GM19455 (cell line): ENCODE results near the gene CAPN12.

Source experiments
- ATAC-seq: cut with Tn5 transposase; IDR thresholded peaks from one replicate; pipeline ENCODE4 v1.9.1; 2021; ENCODE audit not compliant: unreplicated experiment

Gene CAPN12

DNA sequence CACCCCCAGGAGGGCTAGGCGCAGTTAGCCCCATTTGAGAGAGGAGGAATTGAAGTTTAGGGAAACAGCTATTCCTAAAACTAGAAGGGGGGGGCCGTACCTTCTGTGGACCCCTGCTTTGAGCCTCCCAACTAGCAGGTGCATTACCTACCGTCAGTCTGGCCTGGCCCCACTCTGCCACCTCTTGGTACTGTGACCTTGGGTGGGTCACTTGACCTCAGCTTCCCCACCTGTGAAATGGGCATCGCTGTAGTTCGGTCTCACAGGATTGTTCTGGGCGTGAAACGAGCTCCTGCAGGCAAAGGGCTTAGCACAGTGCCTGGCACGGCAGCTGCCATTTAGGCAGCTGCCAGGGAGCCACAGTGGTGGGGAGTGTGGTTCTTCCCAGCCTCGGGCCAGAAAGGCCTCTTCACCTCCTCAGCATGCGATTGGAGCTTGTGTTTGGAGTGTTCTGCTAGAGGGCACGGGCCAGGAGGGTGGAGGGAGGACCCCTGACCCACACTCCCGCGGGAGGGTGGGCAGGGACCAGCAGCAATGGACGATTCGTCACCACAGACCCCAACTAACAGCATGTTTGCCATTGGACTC lies 32.0 kb downstream of the CAPN12 start:
- no peak for ATAC-seq

DNA sequence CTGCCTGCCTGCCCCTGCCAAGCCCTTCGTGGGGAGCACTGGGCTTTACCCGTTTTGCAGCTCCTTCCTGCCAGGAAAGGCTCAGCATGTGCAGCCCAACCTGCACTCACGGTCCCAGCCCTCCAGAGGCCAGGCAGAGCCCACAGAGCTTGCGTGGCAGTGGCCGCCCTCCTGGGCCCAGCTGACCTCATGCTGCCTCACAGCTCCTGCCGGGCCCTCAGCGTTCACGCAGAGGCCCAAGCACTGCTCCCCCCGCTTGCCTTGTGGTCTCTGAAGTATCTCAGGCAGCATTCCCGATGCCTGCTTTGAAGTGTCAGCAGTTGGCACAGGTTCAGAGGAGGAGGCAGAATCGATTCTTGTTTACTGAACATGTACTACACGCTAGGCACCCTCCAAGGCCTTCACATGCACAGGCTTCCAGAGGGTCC lies 32.5 kb downstream of the CAPN12 start:
- no peak for ATAC-seq

DNA sequence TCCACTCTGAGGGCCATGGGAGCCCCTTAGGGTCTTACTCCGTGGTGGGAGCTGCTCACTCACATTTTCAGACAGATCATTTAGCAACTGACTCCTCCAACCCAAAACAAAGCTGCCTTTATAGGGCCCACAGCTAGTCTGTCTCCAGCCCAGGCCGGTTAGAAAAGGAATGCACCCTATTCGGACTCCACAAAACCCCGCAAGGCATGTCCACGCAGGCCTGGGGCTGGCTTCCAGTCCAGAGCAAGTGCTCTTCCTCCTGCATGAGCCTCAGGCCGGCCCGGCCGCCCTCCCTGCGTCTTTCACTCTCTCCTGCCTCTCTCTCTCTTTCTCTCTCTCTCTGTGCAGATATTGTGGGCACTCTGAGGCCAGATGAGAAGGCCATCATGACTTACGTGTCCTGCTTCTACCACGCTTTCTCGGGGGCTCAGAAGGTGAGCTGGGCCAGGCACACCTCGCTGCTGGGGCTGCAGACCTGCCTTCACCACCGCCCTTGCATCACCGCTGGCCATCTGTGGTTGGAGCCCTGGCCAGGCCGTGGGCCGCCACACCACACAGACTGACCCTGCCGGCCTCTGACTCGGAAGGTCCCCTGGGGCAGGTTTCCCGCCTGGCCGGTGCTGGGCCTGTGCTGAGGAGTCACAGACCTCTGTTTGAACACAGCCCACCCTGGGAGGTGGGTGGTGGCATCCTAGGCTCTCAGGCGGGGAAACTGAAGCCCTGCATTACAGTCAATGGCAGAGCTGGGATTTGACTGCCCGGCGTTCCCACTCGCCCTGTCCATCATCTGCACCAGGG lies 33.1 kb downstream of the CAPN12 start:
- no peak for ATAC-seq

DNA sequence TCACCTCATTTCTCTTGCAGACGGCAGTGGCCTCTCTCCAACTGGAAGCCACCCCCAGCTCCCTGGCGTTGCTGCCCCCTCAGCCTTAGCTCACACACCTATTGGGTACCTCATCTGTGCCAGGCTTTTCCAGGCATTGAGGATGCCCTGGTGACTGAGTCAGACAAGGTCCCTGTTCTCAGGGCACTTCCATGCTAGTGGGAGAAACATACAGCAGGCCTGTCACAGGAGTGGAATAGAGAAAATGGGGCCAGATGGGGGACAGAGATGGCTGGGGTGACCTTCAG lies 33.9 kb downstream of the CAPN12 start:
- no peak for ATAC-seq

DNA sequence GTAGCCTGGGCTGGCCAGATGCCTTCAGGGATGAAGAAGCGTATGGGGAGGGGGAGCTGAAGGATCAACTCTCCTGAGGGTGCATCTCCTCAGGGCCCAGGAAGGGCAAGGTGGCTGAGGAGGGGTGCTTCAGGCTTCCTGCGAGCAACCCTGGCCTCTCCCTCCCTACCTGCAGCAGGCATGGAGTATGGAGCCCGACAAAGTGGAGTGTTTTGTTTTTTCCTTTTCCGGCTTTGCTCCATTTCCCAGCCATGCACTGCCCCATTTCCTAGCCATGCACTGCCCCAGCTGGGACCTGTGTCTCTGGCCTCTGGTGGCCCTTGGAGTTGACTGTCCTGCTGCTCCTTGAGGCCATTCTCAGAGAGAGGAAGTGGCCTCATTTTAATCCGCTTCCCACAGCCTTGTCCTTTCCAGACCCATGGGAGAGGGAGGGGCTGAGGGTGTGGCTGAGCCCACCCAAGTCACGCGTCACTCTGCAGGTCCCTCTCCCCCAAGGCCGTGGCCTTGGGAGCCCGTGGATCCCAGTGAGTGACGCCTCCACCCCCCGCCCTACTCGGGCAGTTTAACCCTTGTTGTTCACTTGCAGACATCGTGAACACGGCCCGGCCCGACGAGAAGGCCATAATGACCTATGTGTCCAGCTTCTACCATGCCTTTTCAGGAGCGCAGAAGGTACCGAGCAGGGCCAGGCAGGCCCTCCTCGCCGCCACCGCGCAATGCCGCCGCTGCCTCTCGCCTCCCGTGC lies 34.4 kb downstream of the CAPN12 start:
- ATAC-seq, result no peak

DNA sequence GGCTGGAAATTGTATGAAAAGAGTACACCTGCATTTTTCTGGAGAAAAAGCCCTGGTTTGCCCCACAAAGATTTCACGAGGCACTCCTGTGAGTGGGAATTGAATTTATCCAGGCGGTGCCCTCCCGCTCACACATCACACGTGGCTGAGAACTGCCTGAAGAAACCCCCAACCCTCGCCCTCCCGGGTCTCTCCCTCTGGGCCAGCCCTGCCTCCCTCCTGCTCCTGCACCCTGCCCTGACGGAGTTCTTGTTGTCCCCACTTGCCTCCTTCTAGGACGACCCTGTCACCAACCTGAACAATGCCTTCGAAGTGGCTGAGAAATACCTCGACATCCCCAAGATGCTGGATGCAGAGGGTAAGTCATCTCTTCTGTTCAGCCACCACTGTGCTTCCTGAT lies 35.2 kb downstream of the CAPN12 start:
- ATAC-seq, result no peak

DNA sequence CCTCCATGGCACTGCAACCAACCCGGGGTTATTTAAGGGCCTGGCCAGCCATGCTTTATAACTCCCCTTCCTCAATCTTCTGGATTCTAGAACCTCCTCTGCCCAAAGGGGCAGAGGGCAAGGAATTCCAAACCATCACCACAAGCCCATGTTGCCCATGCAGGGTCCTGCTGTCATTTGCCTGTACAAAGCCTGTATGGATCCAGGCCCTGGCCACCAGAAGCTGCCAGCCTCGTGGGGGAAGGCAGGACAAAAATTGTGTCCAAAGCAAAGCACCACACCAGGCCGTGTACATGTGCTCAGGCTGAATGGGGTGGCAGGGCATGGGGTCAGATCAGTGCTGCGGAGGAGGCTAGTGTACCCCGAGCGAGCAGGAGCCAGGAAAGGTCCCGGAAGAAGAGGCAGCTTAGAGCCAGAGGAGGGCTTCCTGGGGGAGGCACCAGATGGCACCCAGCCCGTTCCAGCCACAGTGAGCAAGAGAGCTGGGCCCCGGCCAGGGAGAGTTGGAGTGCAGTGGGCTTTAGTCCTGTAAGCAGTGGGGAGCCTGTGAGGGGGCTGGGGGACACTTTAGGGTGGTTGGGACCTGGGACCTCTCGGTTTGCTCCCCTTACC lies 35.8 kb downstream of the CAPN12 start:
- no peak for ATAC-seq

DNA sequence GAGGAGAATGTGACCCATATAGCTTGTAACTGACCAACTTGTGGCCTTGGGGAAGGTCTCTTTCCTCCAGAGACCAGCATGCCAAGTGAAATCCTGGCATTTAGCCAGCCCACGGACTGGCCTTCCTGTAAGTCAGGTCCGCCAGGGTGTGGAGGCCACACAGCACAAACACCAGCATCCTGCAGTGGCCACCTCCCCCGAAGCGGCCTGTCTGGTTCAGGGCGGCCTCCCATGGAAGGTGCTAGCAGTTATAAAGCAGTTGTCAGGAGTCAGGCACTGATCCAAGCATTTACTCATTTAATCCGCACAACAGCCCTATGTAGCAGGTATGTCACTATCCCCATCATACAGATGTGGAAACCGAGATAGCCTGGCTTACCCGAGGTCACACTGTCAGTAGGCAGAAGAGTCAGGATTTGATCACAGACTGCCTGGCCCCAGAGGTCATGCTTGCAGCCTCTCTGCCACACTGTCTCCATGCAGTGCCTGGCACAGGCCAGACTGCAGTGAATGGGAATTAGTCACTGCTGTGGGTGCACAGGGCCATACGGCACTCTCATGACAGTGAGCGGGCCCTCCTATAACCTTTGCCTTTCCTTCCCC lies 36.7 kb downstream of the CAPN12 start:
- no peak for ATAC-seq

DNA sequence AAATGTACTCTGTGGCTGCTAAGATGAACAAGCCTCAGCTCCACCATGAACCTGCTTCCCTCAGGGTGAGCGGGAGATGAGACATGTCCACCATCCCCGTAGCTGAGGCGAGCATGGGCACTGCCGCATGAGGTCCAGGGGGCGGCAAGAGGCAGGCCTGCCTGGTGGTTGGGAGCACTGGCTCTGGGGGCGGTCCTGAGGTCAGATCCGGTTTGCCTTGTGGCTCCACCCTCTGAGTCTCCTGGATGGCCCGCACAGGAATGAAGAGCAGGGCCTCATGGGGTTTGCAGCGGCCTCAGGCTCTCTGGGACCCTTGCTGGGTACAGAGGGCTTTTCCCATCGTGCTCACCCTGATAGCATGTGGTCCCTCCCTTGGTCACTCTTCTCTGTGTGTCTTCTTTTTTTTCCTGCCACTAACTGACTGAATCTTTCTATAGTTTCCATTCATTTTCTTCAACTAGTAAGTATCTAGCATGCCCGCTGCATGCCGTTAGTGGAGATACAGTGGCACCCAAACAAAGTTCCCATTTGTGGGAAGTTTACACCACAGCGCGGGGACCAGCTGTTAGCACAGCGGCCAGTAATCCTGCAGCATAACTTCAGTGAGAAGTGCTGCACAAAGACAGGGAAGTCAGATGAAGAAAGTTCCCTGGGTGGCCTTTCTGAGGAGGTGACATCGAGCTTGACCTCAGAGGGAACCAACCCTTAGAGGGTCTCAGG lies 37.3 kb downstream of the CAPN12 start:
- ATAC-seq, result no peak

DNA sequence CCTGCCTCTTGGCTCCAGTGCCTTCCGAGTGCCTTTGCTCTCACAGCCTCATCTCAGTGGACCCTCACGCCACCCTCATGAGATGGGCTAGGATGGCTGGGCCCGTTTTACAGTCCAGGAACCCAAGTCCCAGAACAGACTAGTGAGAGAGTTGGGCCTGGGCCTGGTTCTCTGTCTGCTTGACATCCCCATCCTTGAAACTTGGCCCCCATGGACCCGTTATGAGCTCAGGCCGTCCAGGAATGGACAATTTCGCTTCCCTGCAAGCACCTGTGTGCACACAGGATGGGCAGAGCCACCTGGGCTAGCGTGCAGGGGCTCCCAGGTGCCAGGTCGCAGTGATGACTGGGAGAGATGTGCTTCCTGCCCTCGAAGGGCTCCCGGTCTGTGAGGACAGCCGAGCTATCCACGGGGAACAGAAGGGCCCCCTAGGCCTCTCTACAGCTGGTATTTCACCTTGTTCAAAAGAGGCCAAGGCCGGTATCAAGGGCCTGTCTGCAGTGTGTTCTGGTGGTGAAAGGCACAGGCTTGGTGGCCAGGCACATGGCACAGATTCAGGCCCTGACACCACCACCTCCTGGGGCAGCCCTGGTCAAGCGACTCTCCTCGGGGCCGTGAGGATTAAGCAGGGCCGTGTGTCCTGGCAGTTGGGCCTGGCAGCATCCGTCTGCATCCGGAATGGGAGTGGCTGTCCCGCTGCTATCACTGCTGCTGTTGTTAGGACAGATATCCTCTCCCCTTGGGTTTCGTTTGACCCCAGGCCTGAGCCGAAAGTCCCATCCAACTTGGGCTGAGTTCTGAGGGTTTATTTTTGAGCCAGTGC lies 38.9 kb downstream of the CAPN12 start:
- no peak for ATAC-seq

DNA sequence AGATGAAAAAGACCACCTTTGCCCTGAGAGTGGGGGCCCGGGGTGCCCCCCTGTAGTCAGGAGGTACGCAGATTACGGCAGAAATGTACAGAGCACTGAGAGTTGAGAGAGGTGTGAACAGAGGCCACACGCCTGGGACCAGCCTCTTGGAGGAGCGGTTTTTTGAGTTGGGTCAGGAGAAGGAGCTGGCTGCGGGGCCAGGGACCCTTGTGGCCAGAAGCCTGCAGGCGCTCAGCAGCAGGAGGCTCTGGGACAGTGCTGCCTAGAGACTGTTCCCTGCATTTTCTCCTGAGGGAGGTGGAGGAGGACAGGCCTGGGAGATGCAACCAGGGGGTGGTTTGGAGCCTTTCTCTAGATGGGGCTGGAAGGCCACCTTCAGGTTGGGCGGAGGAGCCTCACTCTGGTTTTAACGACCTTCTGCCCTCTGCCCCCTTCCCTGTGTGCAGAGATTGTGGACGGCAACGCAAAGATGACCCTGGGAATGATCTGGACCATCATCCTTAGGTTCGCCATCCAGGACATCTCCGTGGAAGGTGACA lies 39.7 kb downstream of the CAPN12 start:
- ATAC-seq, result no peak

DNA sequence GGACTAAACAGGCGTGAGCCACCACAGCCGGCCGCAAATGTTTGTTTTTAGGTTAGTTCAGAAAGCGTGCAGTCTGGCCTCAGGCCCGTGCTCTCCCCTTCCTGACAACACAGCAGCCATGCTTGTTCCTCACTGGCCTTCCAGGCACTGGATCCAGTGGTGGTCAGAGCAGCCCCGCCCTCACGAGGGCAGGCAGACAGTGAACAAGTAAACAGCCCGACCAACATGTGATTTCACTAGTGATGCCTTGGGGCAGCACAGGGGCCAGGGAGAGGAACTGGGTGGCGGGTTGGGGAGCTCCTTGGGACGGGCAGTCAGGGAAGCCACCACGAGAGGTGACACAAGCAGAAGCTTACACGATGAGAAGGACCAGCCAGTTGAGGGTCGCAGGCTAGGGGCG lies 40.8 kb downstream of the CAPN12 start:
- ATAC-seq, result no peak

DNA sequence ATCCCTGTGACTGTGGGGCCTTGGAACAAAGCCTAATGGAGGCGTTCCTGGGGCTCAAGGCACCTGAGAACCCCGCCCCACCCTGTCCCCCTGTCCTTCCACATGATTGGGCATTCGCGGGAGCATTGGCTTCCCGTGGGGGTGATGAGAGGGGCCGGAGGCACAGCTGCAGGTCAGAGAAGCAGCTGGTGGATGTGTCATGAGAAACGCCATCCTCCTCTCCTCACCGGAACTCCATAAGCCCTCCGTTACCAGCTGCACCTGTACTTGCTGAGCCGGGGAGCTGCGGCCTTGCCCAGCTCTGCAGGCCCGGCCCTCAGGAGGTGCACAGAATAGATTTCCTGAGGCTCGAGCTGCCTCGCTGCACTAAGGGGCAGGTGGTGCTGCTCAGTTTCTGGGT lies 42.0 kb downstream of the CAPN12 start:
- ATAC-seq, result no peak

DNA sequence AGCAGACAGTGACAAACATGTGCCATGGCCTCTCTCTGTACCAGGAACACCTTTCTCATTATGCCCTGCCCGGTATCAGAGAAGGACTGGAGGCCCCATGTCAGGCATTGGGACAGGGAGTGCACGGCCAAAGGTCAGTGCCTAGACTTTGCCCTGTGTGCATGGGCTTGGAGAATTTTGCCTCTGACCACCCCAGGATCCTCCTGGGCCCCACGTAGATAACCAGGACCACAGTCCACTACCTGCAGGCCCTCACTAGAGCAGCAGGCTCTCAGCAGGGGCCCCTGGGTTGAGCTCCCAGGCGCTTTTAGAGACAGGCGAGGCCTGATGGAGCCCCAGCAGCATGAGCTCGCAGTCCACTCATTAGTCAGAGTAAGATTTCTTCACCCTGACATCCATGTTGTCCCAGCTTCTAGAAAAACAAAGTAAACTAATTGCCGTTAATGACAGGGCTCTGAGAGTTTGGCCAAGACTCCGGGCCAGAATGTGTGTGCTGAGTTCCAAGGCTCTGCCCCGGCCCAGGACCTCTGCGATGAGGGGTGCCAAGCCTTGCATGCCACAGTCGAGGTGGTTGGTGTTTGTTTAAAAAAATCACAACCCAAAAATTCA lies 42.7 kb downstream of the CAPN12 start:
- no peak for ATAC-seq

DNA sequence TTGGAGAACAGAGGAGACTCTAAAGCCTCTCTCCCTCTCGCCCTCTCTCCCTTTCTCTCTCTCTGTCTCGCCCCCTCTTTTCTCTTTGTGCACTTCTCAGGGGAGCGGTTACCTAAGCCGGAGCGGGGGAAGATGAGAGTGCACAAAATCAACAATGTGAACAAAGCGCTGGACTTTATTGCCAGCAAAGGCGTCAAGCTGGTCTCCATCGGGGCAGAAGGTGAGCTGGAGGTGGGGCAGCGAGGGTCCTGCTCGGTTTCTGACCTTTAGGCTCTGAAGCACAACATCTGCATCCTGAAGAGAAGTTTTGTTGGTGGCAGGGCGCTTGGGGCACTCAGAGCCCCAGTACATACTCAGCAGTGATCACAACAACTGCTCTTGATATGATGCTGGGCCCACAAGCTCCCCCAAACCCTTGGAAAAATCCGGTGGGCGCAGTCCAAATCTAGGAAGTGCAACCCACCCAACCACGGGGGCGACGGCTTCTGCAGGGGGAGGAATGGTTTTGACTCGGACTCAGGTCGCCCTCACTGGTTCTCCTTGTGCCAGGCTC lies 43.3 kb downstream of the CAPN12 start:
- no peak for ATAC-seq

DNA sequence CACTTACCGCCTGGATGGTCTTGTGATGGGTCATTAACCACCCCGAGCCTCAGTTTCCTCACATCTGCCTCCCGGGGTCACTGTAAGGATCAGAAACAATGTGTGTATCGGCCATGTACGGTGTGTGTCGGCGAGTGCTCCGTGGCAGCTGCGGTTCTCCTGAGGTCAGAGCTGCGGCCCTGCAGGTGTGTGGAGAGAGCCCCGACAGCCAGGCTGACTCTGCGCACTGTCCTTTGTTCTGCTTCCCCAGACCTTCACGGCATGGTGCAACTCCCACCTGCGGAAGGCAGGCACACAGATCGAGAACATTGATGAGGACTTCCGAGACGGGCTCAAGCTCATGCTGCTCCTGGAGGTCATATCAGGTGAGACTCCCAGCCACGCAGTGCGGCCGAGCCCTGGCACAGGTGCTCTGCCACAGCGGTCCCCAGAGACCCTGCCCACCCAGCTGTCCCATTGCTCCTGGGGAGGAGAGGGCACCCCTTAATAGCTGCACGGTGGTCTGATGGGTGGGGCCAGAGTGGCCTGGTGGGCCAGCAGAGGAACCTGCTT lies 43.8 kb downstream of the CAPN12 start:
- ATAC-seq, result no peak

DNA sequence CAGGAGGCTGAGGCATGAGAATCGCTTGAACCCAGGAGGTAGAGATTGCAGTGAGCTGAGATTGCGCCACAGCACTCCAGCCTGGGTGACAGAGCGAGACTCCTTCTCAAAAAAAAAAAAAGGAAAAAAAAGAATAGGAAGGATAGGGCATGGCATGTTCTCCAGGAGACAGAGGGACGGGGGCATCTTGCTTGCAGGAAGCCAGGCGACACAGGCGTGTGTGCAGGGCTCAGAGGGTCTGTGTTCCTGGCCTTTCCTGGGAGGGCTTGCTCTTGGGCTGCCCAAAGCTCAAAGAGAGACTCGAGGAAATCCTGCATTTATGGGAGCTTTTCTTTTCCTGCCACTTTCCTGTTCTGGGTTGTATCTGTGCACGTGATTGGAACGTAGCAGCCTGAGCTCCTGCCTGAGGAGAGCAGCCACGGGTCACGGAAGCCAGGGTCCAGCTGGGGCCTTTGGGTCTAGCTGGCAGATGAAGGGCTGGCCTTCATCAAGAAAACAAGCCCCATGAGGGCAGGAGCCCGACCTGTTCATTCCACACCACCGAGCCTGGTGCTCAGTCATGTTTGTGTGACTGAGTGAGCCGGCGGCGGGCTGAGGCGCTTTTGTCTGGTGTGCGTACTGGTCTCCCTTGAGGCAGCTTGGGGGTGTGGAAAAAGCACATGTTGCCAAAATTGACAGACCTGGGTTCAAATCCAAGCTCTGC lies 44.5 kb downstream of the CAPN12 start:
- ATAC-seq, result no peak

DNA sequence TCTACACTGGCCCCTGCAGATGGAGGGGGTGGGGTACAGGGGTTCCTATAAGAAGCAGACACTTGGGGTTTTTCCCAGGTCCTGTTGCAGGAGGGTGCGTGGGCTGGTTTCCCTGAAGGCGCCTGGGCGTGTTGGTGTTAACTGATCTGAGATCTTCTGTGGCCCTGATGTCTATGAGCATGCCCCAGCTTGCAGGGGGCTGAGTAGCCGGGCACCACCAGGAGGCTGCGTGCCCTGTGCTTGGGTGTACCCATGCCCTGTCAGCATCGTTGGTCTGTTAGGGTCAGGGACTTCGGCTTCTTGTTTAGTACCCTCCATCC lies 45.3 kb downstream of the CAPN12 start:
- ATAC-seq, result no peak
